ENCODE measurements around the gene CDH13.

CDH13 gene

GRCh38 chr16:82882982-82883835, 256.4 kb downstream of the CDH13 start:
- Histone ChIP-seq H3K27me3 (no peaks in the 10 kb centered on the region; a peak in 1 of 22 replicates), H3K36me3 (no peaks in the 10 kb centered on the region), H3K4me3 (no peak overlapping the region), H4K20me1 (no peaks in the 10 kb centered on the region), H3K27ac (no peak overlapping the region), H3K4me2 (peak overlapping the region in 1 of 11 experiments; percentile 36; a peak in 1 of 22 replicates), H3K4me1 (peaks cover 0 to 5% (median 0%) of the 10 kb centered on the region in 10 experiments; a peak in 1 of 20 replicates), H3K9me3 (replicated peaks in 1 of 11) (no peaks in the 10 kb centered on the region), H3K9ac (no peak overlapping the region)
- TF ChIP-seq Cebpa-rat (IDR thresholded peaks at IDR 0.05), result no peak

GRCh38 chr16:82884320-82884898, 257.6 kb downstream of the CDH13 start:
- no peak overlapping the region for H3K4me3 ChIP-seq
- no peaks in the 10 kb centered on the region for H4K20me1 ChIP-seq
- H3K27me3 ChIP-seq, result no peaks in the 10 kb centered on the region
- no peak overlapping the region for H3K27ac ChIP-seq
- H3K4me2 ChIP-seq, result no peak overlapping the region
- H3K4me1 ChIP-seq, result peaks cover 0 to 5% (median 0%) of the 10 kb centered on the region in 10 experiments; a peak in 1 of 20 replicates
- TF ChIP-seq Cebpa-rat (IDR thresholded peaks at IDR 0.05), result no peak
- H3K9ac ChIP-seq, result no peak overlapping the region
- no peaks in the 10 kb centered on the region for H3K9me3 ChIP-seq (replicated peaks in 1 of 11)
- no peaks in the 10 kb centered on the region for H3K36me3 ChIP-seq

GRCh38 chr16:82886146-82886545, 259.4 kb downstream of the CDH13 start:
- TF ChIP-seq Cebpa-rat (IDR thresholded peaks at IDR 0.05), result no peak
- no peak overlapping the region for H3K4me2 ChIP-seq
- no peak overlapping the region for H3K4me3 ChIP-seq
- no peaks in the 10 kb centered on the region for H3K9me3 ChIP-seq (replicated peaks in 1 of 11)
- H4K20me1 ChIP-seq, result no peaks in the 10 kb centered on the region
- H3K36me3 ChIP-seq, result no peaks in the 10 kb centered on the region
- no peaks in the 10 kb centered on the region for H3K27me3 ChIP-seq
- H3K9ac ChIP-seq, result no peak overlapping the region
- no peak overlapping the region for H3K27ac ChIP-seq
- H3K4me1 ChIP-seq, result peaks cover 0 to 5% (median 0%) of the 10 kb centered on the region in 10 experiments; a peak in 1 of 20 replicates

- Histone ChIP-seq H3K9me3 (replicated peaks in 1 of 11) (no peaks in the 10 kb centered on the region), H3K27me3 (no peaks in the 10 kb centered on the region), H3K4me1 (peaks cover 0 to 3% (median 0%) of the 10 kb centered on the region in 10 experiments; a peak in 1 of 20 replicates), H4K20me1 (no peaks in the 10 kb centered on the region), H3K27ac (no peak overlapping the region), H3K4me3 (no peak overlapping the region), H3K9ac (no peak overlapping the region), H3K36me3 (no peaks in the 10 kb centered on the region), H3K4me2 (no peak overlapping the region)
- no peak for TF ChIP-seq Cebpa-rat (IDR thresholded peaks at IDR 0.05)
Observed at GRCh38 chr16:82888591-82889001, 261.8 kb downstream of the CDH13 start.

GRCh38 chr16:82891424-82891823, 264.7 kb downstream of the CDH13 start:
- Histone ChIP-seq H4K20me1 (no peaks in the 10 kb centered on the region), H3K4me2 (no peak overlapping the region), H3K36me3 (no peaks in the 10 kb centered on the region), H3K27ac (no peak overlapping the region), H3K4me1 (no peaks in the 10 kb centered on the region), H3K9ac (no peak overlapping the region), H3K9me3 (replicated peaks in 1 of 11) (no peaks in the 10 kb centered on the region), H3K27me3 (no peaks in the 10 kb centered on the region), H3K4me3 (no peak overlapping the region)
- TF ChIP-seq Cebpa-rat (IDR thresholded peaks at IDR 0.05), result no peak

- no peak for TF ChIP-seq Cebpa-rat (IDR thresholded peaks at IDR 0.05)
- Histone ChIP-seq H3K4me3 (no peak overlapping the region), H3K4me1 (no peaks in the 10 kb centered on the region), H3K27me3 (no peaks in the 10 kb centered on the region), H3K36me3 (no peaks in the 10 kb centered on the region), H3K4me2 (no peak overlapping the region), H3K9me3 (replicated peaks in 1 of 11) (no peaks in the 10 kb centered on the region), H3K27ac (no peak overlapping the region), H4K20me1 (no peaks in the 10 kb centered on the region), H3K9ac (no peak overlapping the region)
Observed at GRCh38 chr16:82891918-82892317, 265.1 kb downstream of the CDH13 start.

- no peaks in the 10 kb centered on the region for H3K27me3 ChIP-seq
Observed at GRCh38 chr16:82892324-82892723, 265.6 kb downstream of the CDH13 start.

GRCh38 chr16:82895843-82896242, 269.1 kb downstream of the CDH13 start:
- H3K4me1 ChIP-seq, result no peaks in the 10 kb centered on the region
- no peaks in the 10 kb centered on the region for H3K36me3 ChIP-seq
- no peaks in the 10 kb centered on the region for H3K9me3 ChIP-seq (replicated peaks in 1 of 11)
- no peak overlapping the region for H3K4me2 ChIP-seq
- no peaks in the 10 kb centered on the region for H4K20me1 ChIP-seq
- no peak overlapping the region for H3K4me3 ChIP-seq
- H3K27ac ChIP-seq, result no peak overlapping the region
- TF ChIP-seq Cebpa-rat (IDR thresholded peaks at IDR 0.05), result no peak
- no peaks in the 10 kb centered on the region for H3K27me3 ChIP-seq
- H3K9ac ChIP-seq, result no peak overlapping the region

More at GRCh38 chr16:82892324-82892723, 265.6 kb downstream of the CDH13 start:
- Histone ChIP-seq H3K4me2 (no peak overlapping the region), H3K4me3 (no peak overlapping the region), H3K27ac (no peak overlapping the region), H3K36me3 (no peaks in the 10 kb centered on the region), H3K9me3 (replicated peaks in 1 of 11) (no peaks in the 10 kb centered on the region), H3K9ac (no peak overlapping the region), H4K20me1 (no peaks in the 10 kb centered on the region), H3K4me1 (no peaks in the 10 kb centered on the region)
- no peak for TF ChIP-seq Cebpa-rat (IDR thresholded peaks at IDR 0.05)

- Histone ChIP-seq H3K9ac (no peak overlapping the region), H3K4me1 (no peaks in the 10 kb centered on the region)
- TF ChIP-seq Cebpa-rat (IDR thresholded peaks at IDR 0.05), result no peak
Observed at GRCh38 chr16:82899006-82899405, 272.2 kb downstream of the CDH13 start.

More at GRCh38 chr16:82899006-82899405, 272.2 kb downstream of the CDH13 start:
- H3K9me3 ChIP-seq (replicated peaks in 1 of 11), result no peaks in the 10 kb centered on the region
- no peaks in the 10 kb centered on the region for H4K20me1 ChIP-seq
- H3K27ac ChIP-seq, result no peak overlapping the region
- no peak overlapping the region for H3K4me3 ChIP-seq
- no peaks in the 10 kb centered on the region for H3K36me3 ChIP-seq
- H3K27me3 ChIP-seq, result no peaks in the 10 kb centered on the region
- no peak overlapping the region for H3K4me2 ChIP-seq

Measured in BLaER1 treated with 17β-estradiol and CSF1 and Interleukin-3, amounts not matched to agents 10 nM and 100 nM (cell line).